Activated CD8-positive, alpha-beta T cell treated with anti-CD3 and anti-CD28 coated beads for 36 hours (primary cell): ENCODE data around the gene TRIM72. TPM values are rescaled to one million over a fixed set of nuclear protein-coding genes. Genes with fewer than 3 reads are reported as not detected.
A peak's percentile ranks its signal among the peaks of the same experiment; 100 is the strongest.

Experiments used
- ATAC-seq: fragments of 200-7000 bp; cut with Tn5 transposase; one replicate; pipeline ENCODE4 v1.10.0; 2021; ENCODE audit warnings: mild to moderate bottlenecking, moderate library complexity
- CTCF ChIA-PET: fragments of 350-600 bp; sonication (Branson Sonifier 250); formaldehyde crosslinking; loops from one replicate; lab custom pipeline; 2021; ENCODE audit warnings: antibody characterized with exemption; lab: Charles Lee
- POLR2A ChIA-PET: fragments of 350-600 bp; sonication (Branson Sonifier 250); formaldehyde crosslinking; loops from one replicate; lab custom pipeline; 2021; ENCODE audit warnings: antibody characterized with exemption; lab: Charles Lee
- DNase-seq: peaks from one replicate; pipeline ENCODE4 v3.0.0-alpha.2; 2020
- H3K27ac Mint-ChIP-seq: one replicate; pipeline ENCODE4 v1.8.0; 2021; ENCODE audit warnings: mild to moderate bottlenecking, mixed read lengths
- H3K27me3 Mint-ChIP-seq: one replicate; pipeline ENCODE4 v1.8.0; 2021; ENCODE audit warnings: mixed read lengths
- H3K36me3 Mint-ChIP-seq: one replicate; pipeline ENCODE4 v1.8.0; 2021; ENCODE audit warnings: low read depth, mixed read lengths
- H3K4me1 Mint-ChIP-seq: one replicate; pipeline ENCODE4 v1.8.0; 2021; ENCODE audit warnings: low read depth, mixed read lengths
- H3K4me3 Mint-ChIP-seq: one replicate; pipeline ENCODE4 v1.8.0; 2021; ENCODE audit warnings: mild to moderate bottlenecking, moderate library complexity, mixed read lengths
- H3K9me3 Mint-ChIP-seq: one replicate; pipeline ENCODE4 v1.8.0; 2021; ENCODE audit warnings: mixed read lengths
- intact Hi-C: fragments of 100-400 bp; cut with micrococcal nuclease; formaldehyde crosslinking; loops from one replicate; pipeline ENCODE4 v1.10.0; 2022
- total RNA-seq, 2 experiments: library from RNA; stranded (reverse); gene quantifications; one replicate each; pipeline ENCODE4 v1.2.3, GENCODE V29; 2021
- TF ChIP-seq, protein P1 (sequence below): fragments of 200-600 bp; IDR thresholded peaks from one replicate; pipeline ENCODE4 v1.8.0; 2022; ENCODE audit warnings: antibody characterized with exemption, mild to moderate bottlenecking

Gene TRIM72
- total RNA-seq, 2 experiments from 2014 or later = not detected

DNA sequence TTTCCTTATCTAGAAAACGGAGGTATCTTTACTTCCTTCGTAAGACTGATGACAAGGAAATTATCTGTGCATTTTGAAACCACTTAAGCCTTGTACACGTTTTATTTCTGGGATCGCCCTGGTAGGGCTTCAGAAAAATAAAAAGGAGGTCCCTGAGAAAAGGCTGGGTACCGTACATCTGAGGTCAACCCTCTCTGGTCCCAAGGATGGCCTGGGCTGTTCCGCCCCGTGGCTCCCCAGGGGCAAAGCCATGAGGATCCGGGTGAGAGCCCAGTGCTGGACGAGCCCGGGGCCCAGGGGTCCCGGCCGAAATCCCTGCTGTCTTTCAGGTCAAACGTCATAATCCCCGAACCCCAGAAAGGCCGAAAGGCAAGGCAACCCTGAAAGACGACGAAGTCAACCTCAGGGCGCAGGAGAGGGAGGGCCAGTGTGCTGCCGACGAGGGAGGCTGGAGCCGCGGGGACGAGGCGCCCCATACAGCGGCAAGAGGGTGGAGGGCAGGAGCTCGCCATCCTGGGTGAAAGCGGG, 34.6 kb upstream of the TRIM72 start:
- H3K4me3 Mint-ChIP-seq = peak overlapping the region; percentile 99
- ChIA-PET POLR2A (interaction anchor here (0.7 to 13.8 kb wide), 42 partner anchors 8 to 694 kb away, joined by 3 to 482 read pairs (median 5); partner anchors contain the start of genes ARMC5, BCKDK, ITGAM and KAT8), CTCF (interaction anchor here (1.0 to 2.3 kb wide), 4 partner anchors 19 to 690 kb away, joined by 3 to 11 read pairs (median 4); no protein-coding TSS in a partner anchor)
- H3K4me1 Mint-ChIP-seq = peaks cover 40% of the 10 kb centered on the region
- H3K36me3 Mint-ChIP-seq = peaks cover 35% of the 10 kb centered on the region
- TF ChIP-seq, protein P1, sequence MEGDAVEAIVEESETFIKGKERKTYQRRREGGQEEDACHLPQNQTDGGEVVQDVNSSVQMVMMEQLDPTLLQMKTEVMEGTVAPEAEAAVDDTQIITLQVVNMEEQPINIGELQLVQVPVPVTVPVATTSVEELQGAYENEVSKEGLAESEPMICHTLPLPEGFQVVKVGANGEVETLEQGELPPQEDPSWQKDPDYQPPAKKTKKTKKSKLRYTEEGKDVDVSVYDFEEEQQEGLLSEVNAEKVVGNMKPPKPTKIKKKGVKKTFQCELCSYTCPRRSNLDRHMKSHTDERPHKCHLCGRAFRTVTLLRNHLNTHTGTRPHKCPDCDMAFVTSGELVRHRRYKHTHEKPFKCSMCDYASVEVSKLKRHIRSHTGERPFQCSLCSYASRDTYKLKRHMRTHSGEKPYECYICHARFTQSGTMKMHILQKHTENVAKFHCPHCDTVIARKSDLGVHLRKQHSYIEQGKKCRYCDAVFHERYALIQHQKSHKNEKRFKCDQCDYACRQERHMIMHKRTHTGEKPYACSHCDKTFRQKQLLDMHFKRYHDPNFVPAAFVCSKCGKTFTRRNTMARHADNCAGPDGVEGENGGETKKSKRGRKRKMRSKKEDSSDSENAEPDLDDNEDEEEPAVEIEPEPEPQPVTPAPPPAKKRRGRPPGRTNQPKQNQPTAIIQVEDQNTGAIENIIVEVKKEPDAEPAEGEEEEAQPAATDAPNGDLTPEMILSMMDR = no peak
- intact Hi-C loops = loop anchor here (10.0 kb wide), 1 partner anchor 64 kb away; the partner anchor contains the start of gene KAT8
- H3K27ac Mint-ChIP-seq = peak overlapping the region; percentile 99
- H3K9me3 Mint-ChIP-seq = peaks cover 4% of the 10 kb centered on the region
- ATAC-seq (peak; percentile 3), DNase-seq (no peak)
- no peaks in the 10 kb centered on the region for H3K27me3 Mint-ChIP-seq

DNA sequence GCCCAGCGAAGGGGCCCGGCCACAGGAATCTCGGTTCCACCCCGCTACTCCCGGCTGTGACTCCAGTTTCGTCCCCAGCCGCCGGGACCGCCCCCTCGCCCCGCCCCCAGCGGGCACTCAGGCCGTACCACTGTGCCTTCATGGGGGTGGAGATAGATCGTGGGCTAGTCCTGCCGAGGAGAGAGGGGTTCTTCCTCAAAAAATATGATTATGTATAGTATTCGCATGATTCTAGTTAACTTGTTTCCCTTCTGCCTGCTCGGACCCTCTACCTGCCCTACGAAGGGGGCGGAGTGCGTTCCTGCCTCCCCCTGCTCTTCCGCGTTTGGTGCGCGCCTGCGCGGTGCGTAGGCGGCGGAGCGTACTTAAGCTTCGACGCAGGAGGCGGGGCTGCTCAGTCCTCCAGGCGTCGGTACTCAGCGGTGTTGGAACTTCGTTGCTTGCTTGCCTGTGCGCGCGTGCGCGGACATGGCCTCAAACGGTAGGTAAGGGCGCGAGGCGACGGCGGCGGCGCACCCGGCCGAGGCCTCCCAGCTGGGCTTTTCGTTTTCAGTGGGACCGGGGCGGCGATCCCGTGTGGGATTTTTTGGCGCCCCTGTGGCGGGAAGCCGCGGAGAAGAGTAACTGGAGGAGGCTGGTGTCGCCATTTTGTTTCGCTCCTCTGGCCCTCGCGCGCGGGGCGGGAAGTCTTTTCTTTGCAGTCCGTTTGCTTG, 34.0 kb upstream of the TRIM72 start, which contains the start of gene FUS:
Gene FUS, plus strand, starts transcription at position 393 of the 713 bp plus-strand sequence. Its CDS starts 76 bp downstream, at position 469.
- CTCF ChIA-PET = interaction anchor here (0.7 to 2.3 kb wide), 6 partner anchors 19 to 689 kb away, joined by 3 to 11 read pairs (median 3); partner anchors contain the start of gene STX4
- DNase-seq (peak; percentile 92), ATAC-seq (peak; percentile 55)
- Mint-ChIP-seq H3K27me3 (no peaks in the 10 kb centered on the region), H3K4me3 (peak within 1 kb of the TSS; percentile 99), H3K4me1 (peaks cover 44% of the 10 kb centered on the region), H3K9me3 (peaks cover 4% of the 10 kb centered on the region), H3K27ac (peak within 1 kb of the TSS; percentile 99), H3K36me3 (peaks cover 40% of the 10 kb centered on the region)
- POLR2A ChIA-PET = interaction anchor here (0.5 to 13.8 kb wide), 54 partner anchors 7 to 693 kb away, joined by 3 to 482 read pairs (median 4); partner anchors contain the start of genes ARMC5, BCKDK, ITGAM and KAT8
- intact Hi-C loops = loop anchor here (10.0 kb wide), 2 partner anchors 65 to 695 kb away; partner anchors contain the start of genes KAT8 and ZNF267
- TF ChIP-seq, protein P1 = no peak

DNA sequence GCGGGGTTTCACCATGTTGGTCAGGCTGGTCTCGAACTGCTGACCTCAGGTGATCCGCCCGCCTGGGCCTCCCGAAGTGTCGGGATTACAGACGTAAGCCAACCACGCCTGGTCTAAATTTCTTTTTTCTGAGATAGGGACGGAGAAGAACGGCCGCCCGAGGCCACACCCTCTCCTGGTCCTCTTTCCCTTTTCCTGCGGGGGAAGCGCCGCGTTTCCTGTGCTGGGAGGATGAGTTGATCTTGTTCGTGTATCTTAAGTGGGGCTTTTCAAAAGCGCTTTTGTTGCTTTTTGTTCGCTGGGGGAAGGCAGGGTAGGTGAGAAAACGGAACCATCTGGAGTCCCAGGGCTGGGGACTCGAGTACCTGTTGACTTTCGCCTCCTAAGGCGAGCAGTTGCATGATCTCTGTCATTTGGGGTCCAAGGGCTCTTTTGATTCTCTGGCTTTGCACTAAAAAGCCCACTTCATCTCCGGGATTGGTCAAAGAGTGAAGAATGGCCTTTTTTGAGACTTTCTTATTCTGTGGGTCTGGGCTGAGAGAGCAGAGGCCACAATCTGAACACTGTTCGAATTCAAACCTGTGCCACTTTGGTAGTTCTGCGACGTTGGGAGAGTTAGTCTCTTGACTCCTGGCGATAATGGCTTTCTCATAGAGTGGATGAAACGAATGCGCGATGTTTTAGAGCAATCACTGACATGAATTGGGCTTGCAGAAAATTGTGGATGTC, 32.7 kb upstream of the TRIM72 start:
- TF ChIP-seq, protein P1 = no peak
- H3K27ac Mint-ChIP-seq = peak overlapping the region; percentile 99
- ATAC-seq = no peak
- POLR2A ChIA-PET = interaction anchor here (0.7 to 13.8 kb wide), 31 partner anchors 10 to 692 kb away, joined by 3 to 482 read pairs (median 6); partner anchors contain the start of genes ARMC5, BCKDK, CTF1 and KAT8
- H3K36me3 Mint-ChIP-seq = peaks cover 54% of the 10 kb centered on the region
- CTCF ChIA-PET = interaction anchor here (1.2 to 2.3 kb wide), 3 partner anchors 24 to 279 kb away, joined by 3 to 11 read pairs (median 4); no protein-coding TSS in a partner anchor
- DNase-seq = peak; percentile 54
- intact Hi-C loops = loop anchor here (10.0 kb wide), 1 partner anchor 694 kb away; the partner anchor contains the start of gene ZNF267
- H3K27me3 Mint-ChIP-seq = no peaks in the 10 kb centered on the region
- H3K9me3 Mint-ChIP-seq = peaks cover 4% of the 10 kb centered on the region
- H3K4me1 Mint-ChIP-seq = peaks cover 58% of the 10 kb centered on the region
- H3K4me3 Mint-ChIP-seq = peak overlapping the region; percentile 99

DNA sequence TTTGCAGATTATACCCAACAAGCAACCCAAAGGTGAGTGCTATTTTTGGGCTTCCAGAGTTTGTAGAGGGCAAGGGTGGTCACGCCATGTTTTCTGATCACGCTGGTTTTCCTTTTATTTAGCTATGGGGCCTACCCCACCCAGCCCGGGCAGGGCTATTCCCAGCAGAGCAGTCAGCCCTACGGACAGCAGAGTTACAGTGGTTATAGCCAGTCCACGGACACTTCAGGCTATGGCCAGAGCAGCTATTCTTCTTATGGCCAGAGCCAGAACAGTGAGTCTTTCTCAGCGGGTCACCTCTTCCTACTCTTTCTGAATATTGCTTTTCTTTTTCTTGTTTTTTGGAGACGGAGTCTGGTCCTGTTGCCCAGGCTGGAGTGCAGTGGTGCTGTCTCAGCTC, 31.5 kb upstream of the TRIM72 start:
- ChIA-PET CTCF (no interaction called here), POLR2A (interaction anchor here (0.7 to 13.8 kb wide), 12 partner anchors 15 to 689 kb away, joined by 3 to 482 read pairs (median 4); partner anchors contain the start of genes KAT8, PYCARD, PYDC1 and TRIM72)
- TF ChIP-seq, protein P1 = no peak
- H3K36me3 Mint-ChIP-seq = peaks cover 65% of the 10 kb centered on the region
- peak overlapping the region; percentile 99 for H3K4me3 Mint-ChIP-seq
- peak overlapping the region; percentile 86 for H3K27ac Mint-ChIP-seq
- peaks cover 4% of the 10 kb centered on the region for H3K9me3 Mint-ChIP-seq
- intact Hi-C loops = loop anchor here (10.0 kb wide), 1 partner anchor 692 kb away; the partner anchor contains the start of gene ZNF267
- no peak for DNase-seq
- H3K4me1 Mint-ChIP-seq = peaks cover 63% of the 10 kb centered on the region
- H3K27me3 Mint-ChIP-seq = no peaks in the 10 kb centered on the region
- ATAC-seq = no peak
